SU-DHL-6 (cell line): ENCODE results near the gene SPSB3.
"Not testable (repeated sequence)": the region's sequence is repeated elsewhere in the genome, so short reads cannot be mapped to it uniquely, and the experiment has no call there.

ENCODE experiments used
- H2AFZ ChIP-seq: fragments of 200-600 bp; sonication (generic); 2 replicates; pipeline ENCODE4 v1.6.1; 2014; ENCODE audit warnings: low read depth, mild to moderate bottlenecking, moderate library complexity, mixed read lengths, antibody characterized with exemption, low read length; ENCODE audit not compliant: severe bottlenecking
- H3F3A ChIP-seq: fragments of 200-600 bp; shearing (Covaris generic); 2 replicates; pipeline ENCODE4 v1.6.0; 2016; ENCODE audit warnings: antibody characterized with exemption, mild to moderate bottlenecking; ENCODE audit not compliant: insufficient read depth
- H3K27ac ChIP-seq: fragments of 200-600 bp; sonication (generic); 2 replicates; pipeline ENCODE4 v1.5.1; 2016; ENCODE audit warnings: low read depth, mild to moderate bottlenecking, low read length, moderate library complexity, mixed read lengths
- H3K27me3 ChIP-seq: fragments of 200-600 bp; sonication (generic), shearing (Covaris generic); 2 replicates; pipeline ENCODE4 v1.6.0; 2014; ENCODE audit warnings: mild to moderate bottlenecking, low read length
- H3K36me3 ChIP-seq: fragments of 200-600 bp; sonication (generic); 2 replicates; pipeline ENCODE4 v1.6.1; 2014; ENCODE audit warnings: mild to moderate bottlenecking, low read length, mixed read lengths
- H3K4me2 ChIP-seq: fragments of 300-600, 200-600 bp; shearing (Covaris generic), sonication (generic); 2 replicates; pipeline ENCODE4 v1.6.0; 2014; ENCODE audit warnings: low read length, low read depth, mild to moderate bottlenecking; ENCODE audit not compliant: poor library complexity, severe bottlenecking
- H3K4me3 ChIP-seq: fragments of 200-600 bp; sonication (generic); 2 replicates; pipeline ENCODE4 v1.5.1; 2014; ENCODE audit warnings: antibody characterized with exemption, low read length, mild to moderate bottlenecking, mixed read lengths; ENCODE audit not compliant: insufficient read depth, poor library complexity, severe bottlenecking
- H3K79me2 ChIP-seq: fragments of 200-600 bp; sonication (generic); 2 replicates; pipeline ENCODE4 v1.6.1; 2014; ENCODE audit warnings: mild to moderate bottlenecking, low read length, moderate library complexity; ENCODE audit not compliant: insufficient read depth
- H3K9ac ChIP-seq: fragments of 200-600 bp; sonication (generic); 2 replicates; pipeline ENCODE4 v1.7.0; 2014; ENCODE audit warnings: mild to moderate bottlenecking, low read length
- H3K9me2 ChIP-seq: fragments of 200-600 bp; sonication (generic); replicated peaks from 2 replicates; pipeline ENCODE4 v1.6.1; 2014; ENCODE audit warnings: low read length; ENCODE audit not compliant: insufficient read depth
- H3K9me3 ChIP-seq: fragments of 200-600 bp; sonication (generic); 2 replicates; pipeline ENCODE4 v1.6.1; 2014; ENCODE audit warnings: low read length, mixed read lengths; ENCODE audit not compliant: insufficient read depth
- H4K20me1 ChIP-seq: fragments of 200-600 bp; sonication (generic); 2 replicates; pipeline ENCODE4 v1.6.1; 2014; ENCODE audit warnings: low read depth, mild to moderate bottlenecking, antibody characterized with exemption, low read length, moderate library complexity, mixed read lengths
- EZH2phosphoT487 ChIP-seq: fragments of 200-600 bp; sonication (generic), shearing (Covaris generic); conservative IDR thresholded peaks from 2 replicates; pipeline ENCODE4 v1.6.1; 2018; ENCODE audit warnings: mild to moderate bottlenecking, antibody characterized with exemption, low read length, moderate library complexity, mixed read lengths
- TF ChIP-seq, protein P1 (sequence below): fragments of 200-600 bp; sonication (generic); IDR thresholded peaks from one replicate; pipeline ENCODE4 v1.5.1; 2017; ENCODE audit warnings: antibody characterized with exemption, mild to moderate bottlenecking, low read length, moderate library complexity; ENCODE audit not compliant: insufficient read depth, poor library complexity, severe bottlenecking

SPSB3 gene

DNA sequence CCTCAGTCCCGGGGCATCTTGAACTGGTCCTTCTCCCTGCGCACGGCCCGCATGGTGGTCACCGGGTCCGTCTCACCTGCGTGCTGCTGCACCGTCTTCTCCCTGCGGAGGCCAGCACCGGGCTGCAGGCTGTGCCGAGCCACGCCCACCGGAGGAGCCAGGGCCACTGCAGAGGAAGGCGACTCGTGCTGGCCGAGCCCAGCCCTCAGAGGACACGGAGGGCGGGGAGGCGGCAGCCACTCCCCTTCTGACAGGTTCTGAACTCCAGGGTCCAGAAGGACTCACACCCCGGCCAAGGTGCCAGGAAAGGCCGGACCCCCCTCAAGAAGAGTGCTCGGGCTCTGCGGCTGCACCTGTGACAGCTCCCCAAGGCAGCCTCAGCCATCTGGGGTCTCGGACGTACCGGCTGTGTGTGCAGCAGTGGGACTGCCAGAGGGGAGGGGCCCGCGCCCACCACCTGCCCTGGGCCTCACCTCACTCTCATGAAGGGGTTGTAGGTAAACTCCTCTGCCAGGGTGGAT is 27.0 kb upstream of the SPSB3 start:
- Histone ChIP-seq H2AFZ (no peak overlapping the region), H3K9ac (no peak overlapping the region), H3K79me2 (no peaks in the 10 kb centered on the region), H3K9me2 (no peaks in the 10 kb centered on the region), H3K36me3 (no peaks in the 10 kb centered on the region), H3K4me2 (no peak overlapping the region), H3F3A (no peaks in the 10 kb centered on the region), H3K4me3 (no peak overlapping the region), H4K20me1 (no peaks in the 10 kb centered on the region), H3K9me3 (no peaks in the 10 kb centered on the region), H3K27ac (no peak overlapping the region), H3K27me3 (no peaks in the 10 kb centered on the region)
- TF ChIP-seq, protein P1, sequence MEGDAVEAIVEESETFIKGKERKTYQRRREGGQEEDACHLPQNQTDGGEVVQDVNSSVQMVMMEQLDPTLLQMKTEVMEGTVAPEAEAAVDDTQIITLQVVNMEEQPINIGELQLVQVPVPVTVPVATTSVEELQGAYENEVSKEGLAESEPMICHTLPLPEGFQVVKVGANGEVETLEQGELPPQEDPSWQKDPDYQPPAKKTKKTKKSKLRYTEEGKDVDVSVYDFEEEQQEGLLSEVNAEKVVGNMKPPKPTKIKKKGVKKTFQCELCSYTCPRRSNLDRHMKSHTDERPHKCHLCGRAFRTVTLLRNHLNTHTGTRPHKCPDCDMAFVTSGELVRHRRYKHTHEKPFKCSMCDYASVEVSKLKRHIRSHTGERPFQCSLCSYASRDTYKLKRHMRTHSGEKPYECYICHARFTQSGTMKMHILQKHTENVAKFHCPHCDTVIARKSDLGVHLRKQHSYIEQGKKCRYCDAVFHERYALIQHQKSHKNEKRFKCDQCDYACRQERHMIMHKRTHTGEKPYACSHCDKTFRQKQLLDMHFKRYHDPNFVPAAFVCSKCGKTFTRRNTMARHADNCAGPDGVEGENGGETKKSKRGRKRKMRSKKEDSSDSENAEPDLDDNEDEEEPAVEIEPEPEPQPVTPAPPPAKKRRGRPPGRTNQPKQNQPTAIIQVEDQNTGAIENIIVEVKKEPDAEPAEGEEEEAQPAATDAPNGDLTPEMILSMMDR = no peak
- TF ChIP-seq EZH2phosphoT487 = no peak

DNA sequence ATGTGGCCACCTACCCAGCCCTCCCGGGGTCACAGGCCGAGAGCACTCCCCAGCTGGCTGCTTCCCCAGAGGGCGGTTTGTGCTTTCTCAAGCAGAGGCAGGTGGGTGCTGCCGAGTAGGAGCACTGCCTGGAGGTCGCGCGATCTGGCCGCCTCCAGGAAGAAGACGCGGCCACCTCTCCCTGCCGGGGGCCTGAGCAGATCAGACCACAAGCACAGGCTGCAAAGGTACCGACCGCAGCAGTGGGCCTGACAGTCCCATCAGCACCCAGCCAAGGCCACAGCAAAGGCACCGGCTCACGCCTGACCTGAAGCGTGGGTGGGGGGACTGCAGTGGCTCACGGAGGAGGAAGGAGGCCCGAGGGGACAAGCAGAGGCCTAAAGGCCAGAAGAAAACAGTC is 26.3 kb upstream of the SPSB3 start:
- H3K9me2 ChIP-seq = no peaks in the 10 kb centered on the region
- no peaks in the 10 kb centered on the region for H3F3A ChIP-seq
- no peaks in the 10 kb centered on the region for H3K36me3 ChIP-seq
- H3K4me2 ChIP-seq = no peak overlapping the region
- H3K9ac ChIP-seq = no peak overlapping the region
- H3K27me3 ChIP-seq = no peaks in the 10 kb centered on the region
- no peaks in the 10 kb centered on the region for H3K79me2 ChIP-seq
- TF ChIP-seq EZH2phosphoT487 = no peak
- TF ChIP-seq, protein P1 = no peak
- no peak overlapping the region for H3K27ac ChIP-seq
- H3K9me3 ChIP-seq = no peaks in the 10 kb centered on the region
- no peak overlapping the region for H2AFZ ChIP-seq
- no peak overlapping the region for H3K4me3 ChIP-seq
- H4K20me1 ChIP-seq = no peaks in the 10 kb centered on the region

DNA sequence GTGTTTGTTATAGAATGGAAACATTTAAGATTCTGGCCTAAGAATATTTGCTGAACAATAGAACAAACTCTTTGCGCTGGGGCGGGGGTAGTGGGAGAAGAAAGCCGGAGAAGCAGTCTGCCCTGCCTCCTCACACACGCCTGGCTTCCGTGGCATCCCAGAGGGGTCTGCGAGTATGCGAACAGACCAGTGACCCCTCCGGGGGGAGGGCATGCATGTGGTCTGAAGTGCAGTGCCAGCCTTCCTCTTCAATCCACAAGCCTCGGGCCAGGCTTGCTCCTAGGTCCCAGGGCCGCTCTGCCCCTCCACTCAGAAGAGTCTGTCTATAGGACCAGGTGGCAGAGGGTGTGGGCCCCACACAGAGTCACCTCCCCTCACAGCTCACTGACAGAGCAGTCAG is 25.3 kb upstream of the SPSB3 start:
- H3K27me3 ChIP-seq = no peaks in the 10 kb centered on the region
- no peak overlapping the region for H3K27ac ChIP-seq
- no peaks in the 10 kb centered on the region for H3F3A ChIP-seq
- no peak overlapping the region for H3K9ac ChIP-seq
- no peaks in the 10 kb centered on the region for H3K79me2 ChIP-seq
- H3K4me3 ChIP-seq = no peak overlapping the region
- H4K20me1 ChIP-seq = no peaks in the 10 kb centered on the region
- TF ChIP-seq, protein P1 = no peak
- TF ChIP-seq EZH2phosphoT487 = no peak
- H3K4me2 ChIP-seq = no peak overlapping the region
- no peaks in the 10 kb centered on the region for H3K9me3 ChIP-seq
- no peak overlapping the region for H2AFZ ChIP-seq
- H3K9me2 ChIP-seq = no peaks in the 10 kb centered on the region
- no peaks in the 10 kb centered on the region for H3K36me3 ChIP-seq

DNA sequence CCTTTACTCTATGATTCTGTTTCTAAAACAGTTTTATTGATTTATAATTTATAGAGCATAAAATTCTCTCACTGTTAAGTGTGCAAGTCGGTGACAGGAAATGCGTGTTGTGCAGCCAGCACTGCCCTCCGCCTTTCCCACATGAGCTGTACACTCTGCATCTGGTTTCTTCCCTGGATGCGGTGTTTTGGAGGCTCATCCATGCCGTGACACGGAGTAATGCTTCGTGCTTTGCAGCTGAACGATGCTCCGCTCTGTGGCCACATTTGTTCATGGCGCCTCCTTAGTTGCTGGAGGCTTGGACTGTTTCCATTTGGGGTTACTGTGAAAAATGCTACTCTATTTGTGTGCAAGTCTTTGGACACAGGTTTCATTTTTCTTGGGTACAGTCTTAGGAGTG is 18.3 kb upstream of the SPSB3 start:
- Histone ChIP-seq H3K9me3 (peaks cover 8% of the 10 kb centered on the region; the same call in 1 of the 2 replicates), H3K79me2 (no peaks in the 10 kb centered on the region), H4K20me1 (no peaks in the 10 kb centered on the region), H3F3A (no peaks in the 10 kb centered on the region), H3K27ac (no peak overlapping the region), H3K4me3 (no peak overlapping the region), H3K27me3 (no peaks in the 10 kb centered on the region), H3K36me3 (no peaks in the 10 kb centered on the region), H2AFZ (no peak overlapping the region), H3K9ac (no peak overlapping the region), H3K4me2 (no peak overlapping the region), H3K9me2 (no peaks in the 10 kb centered on the region)
- no peak for TF ChIP-seq EZH2phosphoT487
- TF ChIP-seq, protein P1 = no peak

DNA sequence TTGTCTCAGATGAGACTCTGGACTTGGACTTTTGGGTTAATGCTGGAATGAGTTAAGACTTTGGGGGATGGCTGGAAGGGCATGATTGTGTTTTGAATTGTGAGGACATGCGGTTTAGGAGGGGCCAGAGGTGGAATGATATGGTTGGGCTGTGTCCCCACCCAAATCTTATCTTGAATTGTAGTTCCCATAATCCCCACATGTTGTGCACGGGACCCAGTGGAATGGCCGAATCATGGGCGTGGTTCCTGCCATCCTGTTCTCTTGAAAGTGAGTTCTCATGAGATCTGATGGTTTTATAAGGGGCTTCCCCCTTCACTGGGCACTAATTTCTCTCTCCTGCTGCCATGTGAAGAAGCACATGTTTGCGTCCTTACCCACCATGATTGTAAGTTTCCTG is 16.9 kb upstream of the SPSB3 start:
- not testable (repeated sequence) for H3F3A ChIP-seq, H3K9me2 ChIP-seq, H3K4me3 ChIP-seq, H3K9me3 ChIP-seq, H3K36me3 ChIP-seq, H3K27me3 ChIP-seq, H3K27ac ChIP-seq, H4K20me1 ChIP-seq, H3K4me2 ChIP-seq, H2AFZ ChIP-seq, H3K79me2 ChIP-seq, H3K9ac ChIP-seq
